PC-9 (cell line): ENCODE measurements around the gene STAB2. TPM values are rescaled to one million over a fixed set of nuclear protein-coding genes. Genes with fewer than 3 reads are reported as not detected.

ENCODE experiments used
- BruUV-seq: library from RNA; stranded (reverse); fragments of 400-500 nt; replicated peaks from 2 replicates; lab custom pipeline; 2021; lab: Mats Ljungman, UMichigan
- CTCF ChIA-PET: fragments of 300-600 bp; sonication (Branson Sonifier 250); formaldehyde crosslinking; loops from one replicate; lab custom pipeline; 2022; ENCODE audit warnings: antibody characterized with exemption; lab: Charles Lee
- POLR2A ChIA-PET: fragments of 300-600 bp; sonication (Branson Sonifier 250); formaldehyde crosslinking; loops from one replicate; lab custom pipeline; 2022; ENCODE audit warnings: antibody characterized with exemption; ENCODE audit not compliant: unreplicated experiment; lab: Charles Lee
- DNase-seq, 2 experiments: peaks; one replicate each; pipeline versions ENCODE4 v3.0.0 to v3.0.0-alpha.2; 2015 to 2022; ENCODE audit warnings: mixed read lengths in 1 of 2
- H2AFZ ChIP-seq: fragments of 200-600 bp; sonication (generic); 2 replicates; pipeline ENCODE4 v1.8.1; 2017; ENCODE audit warnings: antibody characterized with exemption
- H3F3A ChIP-seq: fragments of 200-600 bp; sonication (generic); 2 replicates; pipeline ENCODE4 v1.8.1; 2017; ENCODE audit warnings: antibody characterized with exemption, mild to moderate bottlenecking, low read depth; ENCODE audit not compliant: insufficient read depth
- H3K27ac ChIP-seq: fragments of 200-600 bp; sonication (generic); 2 replicates; pipeline ENCODE4 v1.6.1; 2016; ENCODE audit warnings: mixed run types
- H3K27me3 ChIP-seq: fragments of 200-600 bp; sonication (generic); 2 replicates; pipeline ENCODE4 v1.6.1; 2016; ENCODE audit warnings: low read depth, mixed run types; ENCODE audit not compliant: insufficient read depth
- H3K36me3 ChIP-seq: fragments of 200-600 bp; sonication (generic); 2 replicates; pipeline ENCODE4 v1.6.1; 2016; ENCODE audit warnings: low read depth, mixed run types
- H3K4me1 ChIP-seq: fragments of 200-600 bp; sonication (generic); replicated peaks from 2 replicates; pipeline ENCODE4 v1.6.1; 2016; ENCODE audit warnings: mixed run types; ENCODE audit not compliant: insufficient read depth
- H3K4me2 ChIP-seq: fragments of 200-600 bp; sonication (generic); 2 replicates; pipeline ENCODE4 v1.6.1; 2017; ENCODE audit warnings: mixed run types
- H3K4me3 ChIP-seq: fragments of 200-600 bp; sonication (generic); 2 replicates; pipeline ENCODE4 v1.6.1; 2016; ENCODE audit warnings: mixed run types
- H3K79me2 ChIP-seq: fragments of 200-600 bp; sonication (generic); 2 replicates; pipeline ENCODE4 v1.6.1; 2017; ENCODE audit warnings: low read depth, mixed run types
- H3K9me2 ChIP-seq: fragments of 200-600 bp; sonication (generic); 2 replicates; pipeline ENCODE4 v1.8.1; 2017; ENCODE audit warnings: mild to moderate bottlenecking; ENCODE audit not compliant: insufficient read depth
- H3K9me3 ChIP-seq: fragments of 200-600 bp; sonication (generic); 2 replicates; pipeline ENCODE4 v1.8.1; 2016; ENCODE audit warnings: low read depth; ENCODE audit not compliant: insufficient read depth
- H4K20me1 ChIP-seq: fragments of 200-600 bp; sonication (generic); 2 replicates; pipeline ENCODE4 v1.8.1; 2017; ENCODE audit not compliant: insufficient read depth
- EZH2 ChIP-seq: fragments of 200-600 bp; sonication (generic); IDR thresholded peaks from 2 replicates; pipeline ENCODE4 v1.8.0; 2017; ENCODE audit warnings: antibody characterized with exemption, low read depth
- intact Hi-C: fragments of 100-400 bp; cut with micrococcal nuclease; formaldehyde crosslinking; loops from one replicate; pipeline ENCODE4 v1.10.0; 2022; ENCODE audit not compliant: unreplicated experiment
- total RNA-seq: library from RNA; stranded (reverse); gene quantifications from 2 replicates; pipeline ENCODE4 v1.2.3, GENCODE V29; 2021
- TF ChIP-seq, protein P1 (sequence below): fragments of 200-600 bp; sonication (generic); conservative IDR thresholded peaks from 2 replicates; pipeline ENCODE4 v1.6.1; 2017; ENCODE audit warnings: mixed run types, antibody characterized with exemption, mild to moderate bottlenecking, moderate library complexity

The STAB2 gene
- total RNA-seq, 1 experiment from 2014 or later: not detected

DNA sequence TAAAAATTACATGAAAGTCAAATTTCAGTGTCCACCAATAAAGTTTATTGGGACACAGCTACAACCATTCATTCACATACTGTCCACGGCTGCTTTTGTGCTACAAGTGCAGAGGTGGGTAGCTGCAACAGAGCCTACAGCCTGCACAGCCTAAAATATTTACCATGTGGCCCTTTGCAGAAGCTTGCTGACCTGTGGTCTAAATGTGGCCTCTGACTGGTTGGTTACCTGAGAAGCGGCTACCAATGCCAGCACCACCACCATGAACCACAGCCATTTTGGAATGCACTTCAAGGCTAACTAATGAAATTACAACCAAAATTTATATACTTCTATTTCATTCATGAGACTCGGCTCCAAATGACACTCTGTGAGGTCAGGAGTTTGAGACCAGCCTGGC is 195.3 kb downstream of the STAB2 start:
- no peak for DNase-seq
- Histone ChIP-seq H3K36me3 (peaks cover 17% of the 10 kb centered on the region; the same call in 1 of the 2 replicates), H3K4me3 (no peak overlapping the region), H3K9me2 (no peaks in the 10 kb centered on the region), H3K27me3 (no peaks in the 10 kb centered on the region), H3K4me2 (no peak overlapping the region), H3K9me3 (no peaks in the 10 kb centered on the region), H3K4me1 (peaks cover 24% of the 10 kb centered on the region), H3K27ac (no peak overlapping the region), H3K79me2 (no peaks in the 10 kb centered on the region), H3F3A (peaks cover 15% of the 10 kb centered on the region; the same call in 1 of the 2 replicates), H4K20me1 (no peaks in the 10 kb centered on the region), H2AFZ (no peak overlapping the region)
- intact Hi-C loops: no loop called here
- TF ChIP-seq EZH2: no peak
- TF ChIP-seq, protein P1, sequence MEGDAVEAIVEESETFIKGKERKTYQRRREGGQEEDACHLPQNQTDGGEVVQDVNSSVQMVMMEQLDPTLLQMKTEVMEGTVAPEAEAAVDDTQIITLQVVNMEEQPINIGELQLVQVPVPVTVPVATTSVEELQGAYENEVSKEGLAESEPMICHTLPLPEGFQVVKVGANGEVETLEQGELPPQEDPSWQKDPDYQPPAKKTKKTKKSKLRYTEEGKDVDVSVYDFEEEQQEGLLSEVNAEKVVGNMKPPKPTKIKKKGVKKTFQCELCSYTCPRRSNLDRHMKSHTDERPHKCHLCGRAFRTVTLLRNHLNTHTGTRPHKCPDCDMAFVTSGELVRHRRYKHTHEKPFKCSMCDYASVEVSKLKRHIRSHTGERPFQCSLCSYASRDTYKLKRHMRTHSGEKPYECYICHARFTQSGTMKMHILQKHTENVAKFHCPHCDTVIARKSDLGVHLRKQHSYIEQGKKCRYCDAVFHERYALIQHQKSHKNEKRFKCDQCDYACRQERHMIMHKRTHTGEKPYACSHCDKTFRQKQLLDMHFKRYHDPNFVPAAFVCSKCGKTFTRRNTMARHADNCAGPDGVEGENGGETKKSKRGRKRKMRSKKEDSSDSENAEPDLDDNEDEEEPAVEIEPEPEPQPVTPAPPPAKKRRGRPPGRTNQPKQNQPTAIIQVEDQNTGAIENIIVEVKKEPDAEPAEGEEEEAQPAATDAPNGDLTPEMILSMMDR: no peak
- POLR2A ChIA-PET: no interaction called here
- CTCF ChIA-PET: no interaction called here
- no TSS peak for BruUV-seq

DNA sequence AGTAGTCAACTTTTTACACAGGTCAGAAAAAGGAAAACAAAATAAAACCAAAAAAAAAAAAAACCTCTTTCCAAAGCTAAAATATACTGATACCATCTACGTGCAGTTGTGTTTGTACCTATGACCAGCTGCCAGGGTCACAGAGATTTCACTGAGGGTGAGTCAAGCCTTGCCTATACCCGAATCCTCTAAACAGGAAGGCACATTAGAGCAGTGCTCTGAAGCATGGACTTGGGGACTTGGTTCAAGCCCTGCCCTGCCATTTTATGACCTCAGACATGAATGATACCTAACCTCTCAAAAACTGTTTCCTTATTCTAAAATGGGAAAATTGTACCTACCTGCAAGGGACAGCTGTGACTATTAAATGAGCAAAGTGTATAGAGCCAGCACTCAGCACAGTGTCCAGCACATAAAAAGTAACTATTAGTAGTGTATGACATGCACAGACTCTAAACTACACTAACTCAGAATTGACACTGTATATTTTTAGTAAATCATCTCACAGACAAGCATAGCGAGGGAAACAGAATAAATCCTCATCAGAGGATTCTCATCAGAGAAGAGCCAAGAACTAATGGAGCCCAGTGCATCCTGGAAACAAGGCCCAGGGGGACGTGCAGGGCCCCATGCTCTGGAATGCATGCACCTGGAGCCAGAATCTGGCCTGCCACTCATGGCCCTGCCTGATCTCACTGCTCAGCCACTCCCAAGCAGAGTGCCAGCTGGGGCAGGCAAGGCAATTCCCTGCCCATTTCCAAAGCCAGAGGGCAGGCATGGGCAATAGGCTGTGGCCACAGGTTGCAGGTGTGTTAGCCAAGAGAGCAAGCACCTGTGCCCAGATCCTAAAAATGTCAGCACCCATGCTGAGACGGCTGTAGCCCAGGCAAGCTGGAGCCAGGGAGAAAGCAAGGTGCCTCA is 196.9 kb downstream of the STAB2 start:
- ChIA-PET POLR2A (no interaction called here), CTCF (interaction anchor here (0.7 kb wide), 1 partner anchor 44 kb away, joined by 7 read pairs; no protein-coding TSS in a partner anchor)
- Histone ChIP-seq H3K27ac (no peak overlapping the region), H3K9me2 (no peaks in the 10 kb centered on the region), H3K4me1 (peaks cover 24% of the 10 kb centered on the region), H3K9me3 (no peaks in the 10 kb centered on the region), H3K4me2 (no peak overlapping the region), H3K79me2 (no peaks in the 10 kb centered on the region), H4K20me1 (no peaks in the 10 kb centered on the region), H3F3A (peaks cover 15% of the 10 kb centered on the region; the same call in 1 of the 2 replicates), H3K4me3 (no peak overlapping the region), H2AFZ (no peak overlapping the region), H3K36me3 (0 out of 2 replicates have a peak, but pooled peaks cover 13% of the 10 kb centered on the region), H3K27me3 (no peaks in the 10 kb centered on the region)
- intact Hi-C loops: no loop called here
- no TSS peak for BruUV-seq
- TF ChIP-seq, protein P1: no peak
- TF ChIP-seq EZH2: no peak
- no peak for DNase-seq

DNA sequence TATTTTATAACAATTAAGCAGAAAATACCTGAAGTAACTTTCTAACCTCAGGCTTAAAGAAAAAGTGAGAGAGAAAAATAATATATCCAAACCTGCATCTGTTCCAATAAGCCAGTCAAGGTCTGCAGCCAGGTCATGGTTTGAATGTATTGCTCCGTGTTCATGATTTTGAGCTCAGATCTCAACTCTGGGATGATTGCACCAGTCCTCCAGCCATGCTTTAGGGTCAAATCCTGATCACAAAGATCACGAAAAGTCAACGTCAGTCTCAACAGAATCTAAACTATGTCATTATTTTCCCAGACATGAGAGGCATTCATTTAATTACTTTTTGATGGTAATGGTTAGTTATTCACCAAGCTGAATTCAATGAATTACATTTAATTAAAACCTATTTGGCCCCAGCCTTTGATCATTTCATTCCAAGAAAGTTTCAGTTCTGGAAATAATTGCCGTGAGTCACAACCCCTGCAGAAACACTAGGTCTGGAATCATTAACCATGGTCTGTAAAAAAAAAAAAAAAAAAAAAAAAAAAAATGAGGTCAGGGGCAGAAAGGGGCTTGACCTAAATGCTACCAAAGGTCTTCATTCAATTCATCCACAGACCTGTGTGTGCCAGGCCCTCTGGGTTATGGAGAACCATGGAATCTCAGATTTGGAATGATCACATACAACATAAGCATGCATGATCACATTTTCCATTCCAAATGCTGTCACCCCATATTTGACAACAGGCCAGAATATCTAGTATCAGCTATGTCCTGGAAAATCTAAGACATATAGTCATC is 198.4 kb downstream of the STAB2 start:
- peaks cover 7% of the 10 kb centered on the region; the same call in 1 of the 2 replicates for H3F3A ChIP-seq
- H4K20me1 ChIP-seq: no peaks in the 10 kb centered on the region
- CTCF ChIA-PET: no interaction called here
- no TSS peak for BruUV-seq
- no peak overlapping the region for H3K4me3 ChIP-seq
- DNase-seq: no peak
- no peaks in the 10 kb centered on the region for H3K9me2 ChIP-seq
- no peak overlapping the region for H2AFZ ChIP-seq
- no peak overlapping the region for H3K27ac ChIP-seq
- no peak overlapping the region for H3K4me2 ChIP-seq
- no peaks in the 10 kb centered on the region for H3K9me3 ChIP-seq
- intact Hi-C loops: no loop called here
- no peaks in the 10 kb centered on the region for H3K27me3 ChIP-seq
- POLR2A ChIA-PET: no interaction called here
- H3K36me3 ChIP-seq: 0 out of 2 replicates have a peak, but pooled peaks cover 9% of the 10 kb centered on the region
- TF ChIP-seq, protein P1: no peak
- no peak for TF ChIP-seq EZH2
- H3K4me1 ChIP-seq: peaks cover 10% of the 10 kb centered on the region
- no peaks in the 10 kb centered on the region for H3K79me2 ChIP-seq
